Caki2 (cell line): Measurements from ENCODE around the gene ZNF346. TPM values are rescaled to one million over a fixed set of nuclear protein-coding genes. Genes with fewer than 3 reads are reported as not detected.

ENCODE experiments used
- DNase-seq: peaks from one replicate; pipeline ENCODE4 v3.0.0-alpha.2; 2015; ENCODE audit warnings: low read depth
- in situ Hi-C: cut with HindIII; loops from 2 replicates; pipeline ENCODE4 v1.10.0; 2016; ENCODE audit warnings: low sequenced_read_pairs, low pct_unique_long_range_greater_than_20kb, mixed read lengths
- total RNA-seq: library from RNA; depleted of rRNA; stranded (reverse); fragments of >200 nt; shearing (Covaris generic); gene quantifications from 2 replicates; pipeline ENCODE4 v1.2.3, GENCODE V29; 2014; ENCODE audit warnings: low replicate concordance; rRNA removed

ZNF346 gene
- total RNA-seq, 1 experiment from 2014 or later: 23.8 TPM

DNA sequence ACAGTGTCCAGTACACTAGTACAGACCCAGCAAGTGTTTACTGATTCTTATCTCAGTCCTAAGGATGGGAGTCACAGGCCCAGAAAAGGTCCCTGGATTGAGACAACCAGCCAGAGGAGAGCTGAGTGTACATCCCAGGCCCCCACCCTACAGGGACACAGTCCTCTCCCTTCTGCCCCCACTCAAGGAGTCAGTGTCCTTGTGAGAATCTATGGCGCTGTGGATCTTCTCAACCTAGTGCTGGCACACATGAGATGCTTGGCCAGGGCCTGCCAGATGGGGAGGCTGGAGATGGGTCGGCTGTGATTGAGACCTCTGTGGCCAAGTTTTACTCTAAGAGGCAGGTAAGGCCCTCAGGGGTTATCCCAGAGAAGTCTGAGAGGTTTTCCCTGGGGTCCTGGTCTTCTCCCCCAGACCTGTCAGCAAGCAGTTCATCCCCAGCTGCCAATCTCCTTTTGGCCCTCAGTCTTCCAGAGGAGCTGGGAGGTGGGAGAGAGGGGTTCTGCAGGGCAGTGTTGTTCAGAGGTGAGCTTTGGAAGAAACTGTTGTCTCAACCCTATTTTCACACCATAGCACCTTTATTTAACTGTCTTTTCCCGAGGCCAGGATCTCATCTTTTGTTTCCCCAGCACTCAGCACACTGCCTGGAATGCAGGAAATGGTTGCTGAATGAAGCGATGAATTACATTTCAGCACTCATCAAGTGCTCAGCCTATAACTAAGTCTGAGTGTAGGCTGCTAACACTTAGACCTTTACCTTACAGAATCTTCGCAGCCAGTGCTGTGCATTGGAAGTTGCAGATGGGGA is 107.9 kb downstream of the ZNF346 start:
- in situ Hi-C loops: no loop called here
- no peak for DNase-seq

Other genes with a start within 250 kb of the ZNF346 start
- 4.1 and 6.8 TPM in 2 replicates for gene UNC5A, start 212.1 kb upstream of the ZNF346 start, total RNA-seq
- gene HK3, start 123.3 kb upstream of the ZNF346 start, total RNA-seq: not detected in 2 replicates
- gene UIMC1, start 15.9 kb upstream of the ZNF346 start, total RNA-seq: 41.8 and 72.2 TPM in 2 replicates
- 110 and 132 TPM in 2 replicates for gene FGFR4, start 64.2 kb downstream of the ZNF346 start, total RNA-seq
- 15.4 and 18.5 TPM in 2 replicates for gene NSD1, start 111.1 kb downstream of the ZNF346 start, total RNA-seq